CD4-positive, alpha-beta T cell treated with Interleukin-2 at 100 ng/mL for 4 hours (primary cell): ENCODE measurements around the gene AIFM2.
"Not testable (repeated sequence)": the region's sequence is repeated elsewhere in the genome, so short reads cannot be mapped to it uniquely, and the experiment has no call there.

Source experiments
- DNase-seq: peaks from one replicate; pipeline ENCODE4 v3.0.0-alpha.2; 2020; ENCODE audit warnings: low spot score

Gene AIFM2

GRCh38 chr10:70121281-70121949, 11.2 kb downstream of the AIFM2 start:
- DNase-seq = no peak

- no peak for DNase-seq
Observed at GRCh38 chr10:70120417-70120816, 12.2 kb downstream of the AIFM2 start.

GRCh38 chr10:70119623-70120022, 13.0 kb downstream of the AIFM2 start:
- DNase-seq = no peak

GRCh38 chr10:70119197-70119596, 13.4 kb downstream of the AIFM2 start:
- DNase-seq = no peak

- DNase-seq = no peak
Observed at GRCh38 chr10:70118196-70118595, 14.4 kb downstream of the AIFM2 start.

GRCh38 chr10:70117646-70118045, 15.0 kb downstream of the AIFM2 start:
- DNase-seq = no peak

- DNase-seq = peak; percentile 72
Observed at GRCh38 chr10:70115948-70116682, 16.5 kb downstream of the AIFM2 start.

GRCh38 chr10:70114902-70115301, 17.7 kb downstream of the AIFM2 start:
- DNase-seq = no peak

- DNase-seq = no peak
Observed at GRCh38 chr10:70112071-70112470, 20.6 kb downstream of the AIFM2 start.

- no peak for DNase-seq
Observed at GRCh38 chr10:70111496-70111895, 21.1 kb downstream of the AIFM2 start.

GRCh38 chr10:70109064-70109729, 23.4 kb downstream of the AIFM2 start:
- no peak for DNase-seq

- DNase-seq = no peak
Observed at GRCh38 chr10:70106958-70107791, 25.4 kb downstream of the AIFM2 start.

GRCh38 chr10:70101668-70102067, 31.0 kb downstream of the AIFM2 start:
- no peak for DNase-seq

GRCh38 chr10:70101068-70101562, 31.5 kb downstream of the AIFM2 start:
- not testable (repeated sequence) for DNase-seq

GRCh38 chr10:70098271-70098670, 34.4 kb downstream of the AIFM2 start:
- DNase-seq = no peak

GRCh38 chr10:70097459-70097858, 35.2 kb downstream of the AIFM2 start:
- DNase-seq = no peak

- DNase-seq = no peak
Observed at GRCh38 chr10:70096705-70097420, 35.8 kb downstream of the AIFM2 start.

- no peak for DNase-seq
Observed at GRCh38 chr10:70096016-70096704, 36.5 kb downstream of the AIFM2 start.

GRCh38 chr10:70094250-70094649, 38.4 kb downstream of the AIFM2 start:
- DNase-seq = no peak

- DNase-seq = peak; percentile 52
Observed at GRCh38 chr10:70093335-70093944, 39.2 kb downstream of the AIFM2 start.
